Ecto neural progenitor cell (in vitro differentiated cells): ENCODE data around the gene BSN.
A peak's percentile ranks its signal among the peaks of the same experiment; 100 is the strongest.

Source experiments
- DNase-seq: peaks from one replicate; pipeline ENCODE4 v3.0.0-alpha.2; 2018; ENCODE audit warnings: low spot score

The BSN gene

GRCh38 chr3:49716169-49716568 lies 161.9 kb downstream of the BSN start:
- peak; percentile 30 for DNase-seq

- peak; percentile 45 for DNase-seq
Measured at GRCh38 chr3:49716691-49717210, 162.5 kb downstream of the BSN start.

GRCh38 chr3:49717211-49717958 lies 163.1 kb downstream of the BSN start:
- peak; percentile 46 for DNase-seq

- peak; percentile 50 for DNase-seq
Measured at GRCh38 chr3:49717959-49718857, 163.9 kb downstream of the BSN start.

- no peak for DNase-seq
Measured at GRCh38 chr3:49718858-49719213, 164.6 kb downstream of the BSN start.

- DNase-seq = peak; percentile 96
Measured at GRCh38 chr3:49719214-49719884, 165.1 kb downstream of the BSN start, which contains the start of gene AMIGO3. Gene AMIGO3, minus strand, starts transcription at chr3:49719684. Its CDS starts 219 bp downstream, at chr3:49719465.
